HepG2 (cell line): ENCODE measurements around the gene CD8A. TPM values are rescaled to one million over a fixed set of nuclear protein-coding genes. Genes with fewer than 3 reads are reported as not detected.

Source experiments
- CBX5 ChIP-seq: sonication (generic); formaldehyde crosslinking; IDR thresholded peaks from 2 replicates; pipeline ENCODE4 v1.4.0; 2020; ENCODE audit warnings: missing genetic modification reagents, borderline replicate concordance
- CENPT ChIP-seq: sonication (generic); formaldehyde crosslinking; IDR thresholded peaks from 2 replicates; pipeline ENCODE4 v1.8.0; 2022; ENCODE audit warnings: low read depth, mild to moderate bottlenecking, moderate library complexity, missing genetic modification reagents
- IRF2 ChIP-seq: IDR thresholded peaks from 2 replicates; pipeline ENCODE4 v1.6.1; 2018; ENCODE audit warnings: missing genetic modification reagents, missing compliant biosample characterization
- LCORL ChIP-seq, 2 experiments: fragments of 450-650 bp in 1 of 2; sonication (generic) in 1 of 2; formaldehyde crosslinking in 1 of 2; IDR thresholded peaks; 2 replicates each; pipeline versions ENCODE4 v1.5.0 to v1.6.1; 2017 to 2020; ENCODE audit warnings: antibody characterized with exemption in 1 of 2, missing genetic modification reagents in 1 of 2
- MXD1 ChIP-seq: sonication (generic); formaldehyde crosslinking; IDR thresholded peaks from 2 replicates; pipeline ENCODE4 v1.4.0; 2020; ENCODE audit warnings: mild to moderate bottlenecking, missing genetic modification reagents
- PLRG1 ChIP-seq: fragments of 450-650 bp; conservative IDR thresholded peaks from 2 replicates; pipeline ENCODE4 v1.6.1; 2016
- POGZ ChIP-seq: sonication (generic); formaldehyde crosslinking; IDR thresholded peaks from 2 replicates; pipeline ENCODE4 v1.4.0; 2020; ENCODE audit warnings: mild to moderate bottlenecking, missing genetic modification reagents
- PREB ChIP-seq: sonication (generic); formaldehyde crosslinking; IDR thresholded peaks from 2 replicates; pipeline ENCODE4 v1.4.0; 2020; ENCODE audit warnings: missing genetic modification reagents
- REPIN1 ChIP-seq: sonication (generic); formaldehyde crosslinking; IDR thresholded peaks from 2 replicates; pipeline ENCODE4 v1.8.0; 2022; ENCODE audit warnings: missing genetic modification reagents, low read depth, mild to moderate bottlenecking, borderline replicate concordance
- SIN3A ChIP-seq: IDR thresholded peaks from 2 replicates; pipeline ENCODE4 v1.6.1; 2011; ENCODE audit warnings: low read depth, mild to moderate bottlenecking, control low read depth, low read length, borderline replicate concordance
- THRA ChIP-seq: sonication (generic); formaldehyde crosslinking; IDR thresholded peaks from 2 replicates; pipeline ENCODE4 v1.4.0; 2020; ENCODE audit warnings: missing genetic modification reagents, borderline replicate concordance
- ZIK1 ChIP-seq: sonication (generic); formaldehyde crosslinking; IDR thresholded peaks from 2 replicates; pipeline ENCODE4 v1.5.0; 2020; ENCODE audit warnings: mild to moderate bottlenecking, low read depth, missing genetic modification reagents, borderline replicate concordance
- ZNF580 ChIP-seq: IDR thresholded peaks from 2 replicates; pipeline ENCODE4 v1.6.1; 2016; ENCODE audit warnings: low read depth, borderline replicate concordance
- ZNF770 ChIP-seq: sonication (generic); formaldehyde crosslinking; IDR thresholded peaks from 2 replicates; pipeline ENCODE4 v1.5.0; 2020; ENCODE audit warnings: mild to moderate bottlenecking, missing genetic modification reagents
- ZNF777 ChIP-seq: sonication (generic); formaldehyde crosslinking; IDR thresholded peaks from 2 replicates; pipeline ENCODE4 v1.4.0; 2020; ENCODE audit warnings: missing genetic modification reagents
- ZUFSP ChIP-seq: sonication (generic); formaldehyde crosslinking; IDR thresholded peaks from 2 replicates; pipeline ENCODE4 v1.9.0; 2021; ENCODE audit warnings: missing genetic modification reagents, mild to moderate bottlenecking, borderline replicate concordance
- polyA plus RNA-seq, 8 experiments: library from polyadenylated mRNA; depleted of rRNA in 3 of 8; stranded (reverse) in 7 of 8; unstranded in 1 of 8; fragments of >200 nt; fragmentation: Illumina TruSeq in 4 of 8; extraction: Trizol in 4 of 8; gene quantifications; 2 replicates each; pipeline versions ENCODE4 v1.2.1 to v1.2.3, GENCODE V29; 2011 to 2016; ENCODE audit warnings: low read depth in 4 of 8, missing spikeins in 1 of 8, mixed read lengths in 1 of 8; ENCODE audit not compliant: insufficient read depth in 1 of 8
- total RNA-seq, 5 experiments: library from RNA; depleted of rRNA; stranded (reverse); fragments of >200 nt; fragmentation: Illumina TruSeq; extraction: Trizol; gene quantifications; 2 replicates each; pipeline ENCODE4 v1.2.3, GENCODE V29; 2016; ENCODE audit warnings: low read depth in 1 of 5

Gene CD8A
- total and polyA plus RNA-seq, 2 of the 13 experiments (the other 11 are each of a cell fraction or from before 2014, with no cell fraction given), result 0.09 TPM; not detected in 1

- no peak for TF ChIP-seq ZUFSP (CRISPR knock-in tag)
- no peak for TF ChIP-seq PREB (CRISPR knock-in tag)
- TF ChIP-seq LCORL (IDR thresholded peaks at IDR 0.05), result no peak
- peak; percentile 12; the same call in 1 of the 2 replicates for TF ChIP-seq LCORL (CRISPR knock-in tag; IDR thresholded peaks at IDR 0.05)
- no peak for TF ChIP-seq PLRG1
- TF ChIP-seq ZNF777 (CRISPR knock-in tag), result peak; percentile 66; the same call in 1 of the 2 replicates
- TF ChIP-seq CBX5, result peak; percentile 10; the same call in 1 of the 2 replicates
- TF ChIP-seq ZNF770 (CRISPR knock-in tag), result peak; percentile 41; the same call in 1 of the 2 replicates
- TF ChIP-seq ZIK1 (CRISPR knock-in tag), result peak; percentile 80; the same call in 1 of the 2 replicates
- 0 out of 2 replicates have a peak, but pooled peaks have one; percentile 62 for TF ChIP-seq CENPT (CRISPR knock-in tag)
- peak; percentile 29; the same call in 1 of the 2 replicates for TF ChIP-seq SIN3A
- TF ChIP-seq MXD1 (CRISPR knock-in tag), result 0 out of 2 replicates have a peak, but pooled peaks have one; percentile 18
- no peak for TF ChIP-seq IRF2 (CRISPR knock-in tag)
- TF ChIP-seq ZNF580 (CRISPR knock-in tag), result no peak
- TF ChIP-seq THRA (CRISPR knock-in tag), result no peak
- no peak; the same call in 1 of the 2 replicates for TF ChIP-seq REPIN1 (CRISPR knock-in tag)
- TF ChIP-seq POGZ, result 0 out of 2 replicates have a peak, but pooled peaks have one; percentile 65
Measured at GRCh38 chr2:86807468-86808275, 17.0 kb upstream of the CD8A start (continued).
